Bone marrow (tissue), 2 donors: ENCODE measurements around the gene CDK2AP2.
A peak's percentile ranks its signal among the peaks of the same experiment; 100 is the strongest.
"Not testable (repeated sequence)": the region's sequence is repeated elsewhere in the genome, so short reads cannot be mapped to it uniquely, and the experiment has no call there.

ENCODE experiments used
- DNase-seq, 2 donors: peaks; one replicate each; lab custom pipeline; 2025; lab: John Stamatoyannopoulos, UW

CDK2AP2 gene

DNA sequence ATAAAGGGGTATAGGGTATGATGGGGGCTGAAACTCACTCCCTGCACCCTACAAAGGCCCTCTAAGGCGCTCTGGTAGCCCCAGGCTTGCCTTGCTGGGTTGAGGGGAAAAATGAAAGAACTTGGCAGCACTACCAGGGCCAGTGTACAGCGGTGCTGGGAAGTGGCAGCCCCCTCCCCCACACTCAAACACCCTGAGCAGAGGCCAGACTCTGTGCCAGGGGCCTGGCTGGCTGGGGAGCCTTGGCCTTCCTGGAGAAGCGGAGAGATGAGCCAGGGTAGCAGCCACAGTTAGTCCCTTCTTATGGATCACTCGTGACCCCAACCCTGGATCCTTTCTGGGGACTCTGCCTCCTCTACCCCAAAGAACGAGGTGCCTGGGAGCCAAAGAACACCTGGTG is 41.6 kb downstream of the CDK2AP2 start:
- DNase-seq: no peak

GRCh38 chr11:67465530-67465929 is 42.4 kb downstream of the CDK2AP2 start:
- DNase-seq: not testable (repeated sequence)

GRCh38 chr11:67465189-67465510 is 42.8 kb downstream of the CDK2AP2 start:
- no peak for DNase-seq

- DNase-seq: peak; percentile 70 to 76
Observed at GRCh38 chr11:67464411-67465188, 43.4 kb downstream of the CDK2AP2 start.

- no peak for DNase-seq
Observed at GRCh38 chr11:67463680-67464410, 44.1 kb downstream of the CDK2AP2 start.

- DNase-seq: no peak
Observed at GRCh38 chr11:67463186-67463585, 44.8 kb downstream of the CDK2AP2 start.

DNA sequence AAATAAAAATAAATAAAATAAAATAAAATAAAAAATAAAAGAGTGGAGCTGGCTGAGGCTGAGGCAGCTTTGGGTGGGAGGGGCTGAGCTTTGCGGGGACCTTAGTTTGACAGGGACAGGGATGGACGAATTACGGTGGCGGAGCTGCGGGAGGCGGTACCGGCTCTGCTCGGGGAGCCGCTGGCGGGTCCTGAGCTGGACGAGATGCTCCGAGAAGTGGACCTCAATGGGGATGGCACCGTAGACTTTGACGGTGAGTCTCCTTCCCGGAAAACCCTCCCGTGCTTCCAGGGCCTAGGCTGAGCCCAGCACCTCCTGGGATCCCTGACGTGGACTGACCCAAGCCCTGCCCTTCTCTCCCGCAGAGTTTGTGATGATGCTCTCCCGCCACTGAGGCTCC is 49.7 kb downstream of the CDK2AP2 start:
- no peak for DNase-seq

GRCh38 chr11:67457453-67457852 is 50.5 kb downstream of the CDK2AP2 start:
- no peak for DNase-seq
